ENCODE results near the gene COMMD9. TPM values are rescaled to one million over a fixed set of nuclear protein-coding genes. Genes with fewer than 3 reads are reported as not detected.

COMMD9 gene
- polyA plus RNA-seq, 4 donors = 93.1 to 101 (median 97.3) TPM

DNA sequence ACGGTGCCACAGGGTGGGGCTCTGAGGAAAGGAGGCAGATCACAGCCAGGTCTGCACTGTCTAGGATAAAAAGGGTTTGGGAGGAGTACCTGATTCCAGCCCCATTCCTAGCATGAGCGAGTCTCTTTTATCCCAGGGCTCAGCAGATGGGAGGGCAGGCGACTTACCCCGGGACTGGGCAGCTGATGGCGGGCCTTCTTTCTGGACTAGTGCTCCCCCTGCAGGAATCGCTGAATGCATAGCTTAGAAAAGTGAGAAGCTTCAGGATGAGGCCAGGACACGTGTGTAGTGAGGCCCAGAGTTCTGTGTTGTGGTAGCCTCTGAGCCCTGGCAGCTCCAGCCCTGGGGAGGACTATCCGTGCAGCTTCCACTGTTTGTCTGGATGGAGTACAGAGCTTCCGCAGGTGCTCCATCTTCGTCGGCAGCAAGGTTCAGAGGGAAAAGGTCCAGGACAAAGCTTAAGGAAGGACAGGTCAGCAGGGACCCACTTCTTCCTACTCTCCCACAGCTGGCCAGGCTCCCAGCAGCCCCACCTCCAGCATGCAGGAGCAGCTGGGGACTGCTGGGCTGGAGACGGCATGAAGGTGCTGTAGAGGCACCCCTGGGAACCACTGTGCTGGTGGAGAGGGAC is 30.4 kb downstream of the COMMD9 start:
- DNase-seq (ENCODE audit: low read depth in 4 of 4, low spot score in 3 of 4) = peak in 2 of 4 donors; percentile 32 to 52

DNA sequence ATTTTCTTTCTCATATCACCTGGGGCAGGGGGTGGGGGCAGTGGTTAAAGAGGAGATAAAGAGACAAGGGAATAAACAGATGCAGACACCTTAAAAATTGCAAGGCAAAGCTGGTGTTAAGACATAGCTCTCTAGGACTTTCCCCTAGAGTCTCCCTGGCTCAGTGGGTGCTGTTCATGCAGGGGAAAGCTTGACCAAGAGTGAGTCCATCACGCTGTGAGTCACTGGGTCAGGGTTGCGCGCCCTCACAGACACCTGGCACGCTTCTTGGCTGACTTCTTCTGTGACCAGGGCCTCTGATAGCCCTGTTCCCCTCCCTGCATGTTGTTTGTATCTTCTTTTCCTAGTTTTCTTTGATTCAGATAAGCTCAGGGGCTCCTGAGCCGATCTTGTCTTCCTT is 31.9 kb downstream of the COMMD9 start:
- DNase-seq (ENCODE audit: low read depth in 4 of 4, low spot score in 3 of 4) = no peak

GRCh38 chr11:36254713-36255112 is 34.5 kb downstream of the COMMD9 start:
- DNase-seq (ENCODE audit: low read depth in 4 of 4, low spot score in 3 of 4) = no peak

DNA sequence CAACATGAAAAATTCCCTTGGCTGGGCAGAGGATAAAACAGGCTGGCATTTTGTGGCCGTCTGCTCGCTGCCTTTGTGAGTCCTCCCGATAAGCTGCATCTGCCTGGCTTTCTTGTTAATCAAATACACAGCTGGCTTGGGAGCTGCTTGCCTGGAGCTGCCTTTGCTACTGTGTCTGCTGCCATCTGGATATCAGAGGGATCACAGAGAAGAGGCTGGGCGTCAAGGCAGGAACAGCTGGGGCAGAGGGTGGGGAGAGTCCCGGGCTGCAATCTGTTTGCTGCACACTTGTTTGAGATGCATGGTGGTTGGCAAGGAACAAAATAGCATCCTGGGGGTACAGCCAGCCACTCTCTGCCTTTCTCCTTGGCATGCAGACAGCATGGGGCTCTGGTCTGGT is 36.0 kb downstream of the COMMD9 start:
- DNase-seq (ENCODE audit: low read depth in 4 of 4, low spot score in 3 of 4) = no peak

GRCh38 chr11:36251823-36252222 is 37.4 kb downstream of the COMMD9 start:
- DNase-seq (ENCODE audit: low read depth in 4 of 4, low spot score in 3 of 4) = no peak

- no peak for DNase-seq (ENCODE audit: low read depth in 4 of 4, low spot score in 3 of 4)
Observed at GRCh38 chr11:36249246-36249645, 40.0 kb downstream of the COMMD9 start.

GRCh38 chr11:36248436-36248835 is 40.8 kb downstream of the COMMD9 start:
- DNase-seq (ENCODE audit: low read depth in 4 of 4, low spot score in 3 of 4) = no peak

GRCh38 chr11:36247493-36247892 is 41.7 kb downstream of the COMMD9 start:
- no peak for DNase-seq (ENCODE audit: low read depth in 4 of 4, low spot score in 3 of 4)

DNA sequence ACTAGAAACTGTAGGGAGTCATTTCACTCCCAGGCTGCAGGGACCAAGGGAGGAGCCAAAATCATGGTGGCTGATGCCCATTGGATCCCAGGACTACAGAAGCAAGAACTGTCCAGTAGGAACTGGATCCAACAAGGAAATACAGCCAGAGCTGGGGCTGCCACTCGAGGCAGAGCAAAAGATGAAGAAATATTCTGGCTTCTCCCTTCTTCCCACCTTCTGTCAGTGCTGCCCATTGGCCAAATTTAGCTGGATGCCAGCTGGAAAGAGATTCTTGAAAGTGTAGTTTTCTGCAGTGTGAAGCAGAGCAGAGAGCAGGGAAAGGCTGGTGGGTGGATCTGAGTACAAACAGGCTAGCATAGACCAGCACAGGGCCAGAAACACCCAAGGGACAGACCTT is 45.6 kb downstream of the COMMD9 start:
- DNase-seq (ENCODE audit: low read depth in 4 of 4, low spot score in 3 of 4) = no peak

DNA sequence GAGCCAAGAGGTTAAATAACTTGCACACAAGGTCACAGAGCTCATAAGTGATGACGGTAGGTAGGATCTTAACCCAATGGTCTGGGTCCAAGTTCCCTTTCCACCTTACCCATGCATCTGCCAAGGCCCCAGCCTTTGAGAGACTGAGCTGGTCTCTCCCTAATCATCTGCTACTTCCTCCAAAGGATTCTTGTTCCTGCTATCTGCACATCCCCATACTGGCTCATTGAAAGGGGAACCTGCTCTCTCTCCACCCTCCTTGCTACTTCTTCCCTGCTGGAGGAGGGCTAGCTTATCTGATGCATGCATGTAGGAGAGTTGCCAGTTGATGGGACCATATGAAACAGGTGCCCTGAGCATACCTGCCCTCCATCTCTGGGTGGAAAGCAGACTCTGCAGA is 47.7 kb downstream of the COMMD9 start:
- DNase-seq (ENCODE audit: low read depth in 4 of 4, low spot score in 3 of 4) = no peak

GRCh38 chr11:36240801-36241200 is 48.4 kb downstream of the COMMD9 start:
- DNase-seq (ENCODE audit: low read depth in 4 of 4, low spot score in 3 of 4) = no peak

- DNase-seq (ENCODE audit: low read depth in 4 of 4, low spot score in 3 of 4) = no peak
Observed at GRCh38 chr11:36240173-36240572, 49.1 kb downstream of the COMMD9 start.

DNA sequence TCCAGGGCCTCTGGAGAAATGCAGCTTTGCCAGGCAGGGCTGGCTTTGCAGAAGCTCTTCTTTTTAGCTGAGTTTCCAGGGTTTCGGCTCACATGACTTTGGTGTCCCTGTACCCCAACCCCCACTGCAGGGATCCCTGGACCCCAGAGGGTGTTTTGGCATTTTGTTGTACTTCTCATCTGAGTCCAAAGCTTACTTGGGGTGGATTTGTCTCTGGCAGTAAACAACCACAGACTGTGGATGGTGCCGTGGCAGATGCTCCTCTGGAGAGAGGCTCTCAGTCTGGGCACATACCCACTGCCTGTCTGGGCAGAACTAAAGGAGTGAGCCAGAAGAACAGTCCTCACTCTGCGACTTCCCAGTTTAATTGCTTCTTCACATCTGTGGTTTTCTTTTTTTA is 49.6 kb downstream of the COMMD9 start:
- no peak for DNase-seq (ENCODE audit: low read depth in 4 of 4, low spot score in 3 of 4)

- no peak for DNase-seq (ENCODE audit: low read depth in 4 of 4, low spot score in 3 of 4)
Observed at GRCh38 chr11:36238881-36239280, 50.3 kb downstream of the COMMD9 start.

GRCh38 chr11:36238036-36238631 is 51.1 kb downstream of the COMMD9 start:
- DNase-seq (ENCODE audit: low read depth in 4 of 4, low spot score in 3 of 4) = no peak

DNA sequence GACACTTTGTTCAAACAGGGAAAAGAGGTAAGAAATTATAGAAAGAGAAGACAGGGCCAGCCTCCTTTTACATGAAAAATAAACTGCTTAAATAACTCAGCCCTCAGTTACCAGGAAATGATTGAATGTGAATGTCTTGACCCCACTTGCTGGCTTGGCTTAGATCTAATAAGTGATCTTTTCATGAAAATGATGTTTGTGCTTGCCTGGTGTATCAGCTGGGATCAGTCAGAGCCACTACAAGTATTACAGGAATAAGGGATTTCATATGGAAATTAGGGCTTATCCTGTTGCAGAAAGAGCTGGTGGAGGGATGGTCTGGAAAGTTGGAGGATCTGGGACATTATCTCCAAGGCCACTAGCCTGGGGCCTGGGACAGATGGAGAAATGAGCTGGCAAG is 51.8 kb downstream of the COMMD9 start:
- no peak for DNase-seq (ENCODE audit: low read depth in 4 of 4, low spot score in 3 of 4)

GRCh38 chr11:36235750-36236149 is 53.5 kb downstream of the COMMD9 start:
- no peak for DNase-seq (ENCODE audit: low read depth in 4 of 4, low spot score in 3 of 4)

DNA sequence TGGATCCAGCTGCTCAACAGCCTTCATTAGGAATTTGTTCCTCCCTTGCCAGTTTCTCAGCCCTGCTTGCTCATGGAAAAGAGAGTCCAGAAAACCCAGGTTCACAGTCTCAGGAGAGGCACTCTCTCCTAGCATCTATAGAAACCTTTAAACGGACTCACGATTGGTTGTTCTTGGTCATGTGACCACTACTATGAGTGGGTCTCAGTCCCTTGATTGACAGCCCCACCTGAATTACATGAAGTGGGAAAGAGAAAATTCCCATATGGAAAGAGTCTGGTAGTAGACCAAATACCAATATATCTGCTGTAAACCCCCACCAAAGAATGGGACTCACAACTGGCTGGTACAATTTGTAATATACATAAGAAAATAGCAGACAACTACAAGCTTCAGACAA is 54.4 kb downstream of the COMMD9 start:
- no peak for DNase-seq (ENCODE audit: low read depth in 4 of 4, low spot score in 3 of 4)

DNA sequence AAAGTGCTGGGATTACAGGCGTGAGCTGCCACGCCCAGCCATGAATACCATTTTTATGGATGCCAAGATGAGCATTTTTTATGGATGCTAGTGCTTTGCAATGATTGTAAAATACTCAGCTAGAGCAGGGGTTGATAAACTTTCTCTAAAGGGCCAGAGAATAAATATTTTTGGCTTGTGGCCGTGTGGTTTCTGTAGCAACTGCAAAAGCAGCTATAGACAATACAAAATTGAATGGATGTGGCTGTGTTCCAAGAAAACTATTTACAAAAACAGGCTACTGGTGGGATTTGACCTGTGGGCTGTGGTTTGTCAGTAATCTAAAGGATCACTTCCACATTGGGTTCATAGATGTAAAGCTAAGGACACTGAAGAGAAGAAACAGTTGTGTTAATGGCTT is 56.0 kb downstream of the COMMD9 start:
- DNase-seq (ENCODE audit: low read depth in 4 of 4, low spot score in 3 of 4) = peak in 3 of 4 donors; percentile 53 to 59 (median 56)

- peak in 1 of 4 donors; percentile 56 for DNase-seq (ENCODE audit: low read depth in 4 of 4, low spot score in 3 of 4)
Observed at GRCh38 chr11:36230779-36231699, 58.2 kb downstream of the COMMD9 start.

DNA sequence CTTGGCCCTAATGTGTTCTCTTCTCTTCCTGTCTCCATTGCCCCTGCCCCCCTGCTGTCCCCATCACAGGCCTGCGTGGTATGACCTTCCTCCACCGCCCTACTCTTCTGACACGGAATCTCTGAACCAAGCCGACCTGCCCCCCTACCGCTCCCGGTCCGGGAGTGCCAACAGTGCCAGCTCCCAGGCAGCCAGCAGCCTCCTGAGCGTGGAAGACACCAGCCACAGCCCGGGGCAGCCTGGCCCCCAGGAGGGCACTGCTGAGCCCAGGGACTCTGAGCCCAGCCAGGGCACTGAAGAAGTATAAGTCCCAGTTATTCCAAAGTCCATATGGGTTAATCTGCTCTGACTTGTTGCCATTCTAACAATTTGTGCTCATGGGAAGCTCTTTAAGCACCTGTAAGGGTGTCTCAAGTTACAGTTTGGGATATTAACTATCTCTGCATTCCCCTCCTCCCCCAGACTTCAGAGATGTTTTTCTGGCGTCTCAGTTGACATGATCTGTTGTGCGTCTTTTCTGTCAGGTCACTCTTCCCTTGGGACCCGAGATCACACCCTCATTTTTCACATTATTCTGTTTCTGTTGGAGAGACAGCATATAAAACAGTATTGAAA is 60.0 kb downstream of the COMMD9 start:
- no peak for DNase-seq (ENCODE audit: low read depth in 4 of 4, low spot score in 3 of 4)
